ENCODE measurements around the gene CHMP4A. TPM values are rescaled to one million over a fixed set of nuclear protein-coding genes. Genes with fewer than 3 reads are reported as not detected.

The CHMP4A gene
- 37.2 and 42.5 TPM in 2 replicates for total RNA-seq

GRCh38 chr14:24212924-24213865, at the start of gene CHMP4A:
Gene CHMP4A, minus strand, starts transcription at chr14:24213488. Its CDS starts 49 bp downstream, at chr14:24213439.

GRCh38 chr14:24232645-24233537, 19.6 kb upstream of the CHMP4A start, which contains the start of gene GMPR2:
Gene GMPR2, plus strand, starts transcription at chr14:24232929. Its CDS starts 325 bp downstream, at chr14:24233254.

GRCh38 chr14:24232121-24232644, 18.9 kb upstream of the CHMP4A start, which contains the start of gene NEDD8:
Gene NEDD8, minus strand, starts transcription at chr14:24232367. Its CDS starts 100 bp downstream, at chr14:24232267.

GRCh38 chr14:24215495-24216344, 2.4 kb upstream of the CHMP4A start, which contains the start of gene MDP1:
Gene MDP1, minus strand, starts transcription at chr14:24216066. Its CDS starts 111 bp downstream, at chr14:24215955.

GRCh38 chr14:24195186-24196070, 17.9 kb downstream of the CHMP4A start, which contains the start of gene TM9SF1:
Gene TM9SF1, minus strand, starts transcription at chr14:24195441. Its CDS starts 422 bp downstream, at chr14:24195019.

GRCh38 chr14:24188251-24189058, 24.8 kb downstream of the CHMP4A start, which contains the start of gene IPO4:
Gene IPO4, minus strand, starts transcription at chr14:24188816. Its CDS starts 29 bp downstream, at chr14:24188787.

GRCh38 chr14:24171422-24172260, 41.6 kb downstream of the CHMP4A start, which contains the start of gene REC8:
Gene REC8, plus strand, starts transcription at chr14:24172080. Its CDS starts 473 bp downstream, at chr14:24172553.

GRCh38 chr14:24160850-24161804, 52.2 kb downstream of the CHMP4A start, which contains the start of gene IRF9:
Gene IRF9, plus strand, starts transcription at chr14:24161265. Its CDS starts 880 bp downstream, at chr14:24162145.

Other genes starting within 250 kb of the CHMP4A start
- 10.7 and 14.2 TPM in 2 replicates for gene DHRS4L2, start 224.6 kb downstream of the CHMP4A start, total RNA-seq
- gene CARMIL3, start 161.5 kb downstream of the CHMP4A start, total RNA-seq, result 0.64 TPM in 1 of 2 replicates, not detected in the other
- not detected in 2 replicates for gene CPNE6, start 141.9 kb downstream of the CHMP4A start, total RNA-seq
- gene PCK2, start 119.2 kb downstream of the CHMP4A start, total RNA-seq, result 19.4 and 71.2 TPM in 2 replicates
- gene DCAF11, start 98.7 kb downstream of the CHMP4A start, total RNA-seq, result 21.0 and 34.9 TPM in 2 replicates
- 1.0 and 3.0 TPM in 2 replicates for gene NRL, start 98.5 kb downstream of the CHMP4A start, total RNA-seq
- gene FITM1, start 82.8 kb downstream of the CHMP4A start, total RNA-seq, result 0.80 TPM in 1 of 2 replicates, not detected in the other
- 145 and 188 TPM in 2 replicates for gene PSME1, start 77.3 kb downstream of the CHMP4A start, total RNA-seq
- gene EMC9, start 71.9 kb downstream of the CHMP4A start, total RNA-seq, result 25.0 and 26.4 TPM in 2 replicates
- gene PSME2, start 66.9 kb downstream of the CHMP4A start, total RNA-seq, result 28.7 and 159 TPM in 2 replicates
- 37.0 and 77.7 TPM in 2 replicates for gene RNF31, start 66.0 kb downstream of the CHMP4A start, total RNA-seq
- gene IRF9, start 52.2 kb downstream of the CHMP4A start, total RNA-seq, result 44.6 and 54.7 TPM in 2 replicates
- gene REC8, start 41.4 kb downstream of the CHMP4A start, total RNA-seq, result 2.2 and 28.7 TPM in 2 replicates
- 24.0 and 41.4 TPM in 2 replicates for gene IPO4, start 24.7 kb downstream of the CHMP4A start, total RNA-seq
- 67.5 and 79.2 TPM in 2 replicates for gene TM9SF1, start 18.0 kb downstream of the CHMP4A start, total RNA-seq
- 0.13 TPM in 1 of 2 replicates, not detected in the other for gene TSSK4, start 7.8 kb downstream of the CHMP4A start, total RNA-seq
- 18.0 and 22.0 TPM in 2 replicates for gene MDP1, start 2.6 kb upstream of the CHMP4A start, total RNA-seq
- 189 and 190 TPM in 2 replicates for gene NEDD8, start 18.9 kb upstream of the CHMP4A start, total RNA-seq
- gene GMPR2, start 19.4 kb upstream of the CHMP4A start, total RNA-seq, result 60.1 and 72.7 TPM in 2 replicates
- gene TINF2, start 29.1 kb upstream of the CHMP4A start, total RNA-seq, result 47.3 and 57.3 TPM in 2 replicates
- gene TGM1, start 49.7 kb upstream of the CHMP4A start, total RNA-seq, result 0.52 and 1.8 TPM in 2 replicates
- 19.6 and 28.6 TPM in 2 replicates for gene RABGGTA, start 58.1 kb upstream of the CHMP4A start, total RNA-seq
- 17.3 and 21.1 TPM in 2 replicates for gene DHRS1, start 86.3 kb upstream of the CHMP4A start, total RNA-seq
- 18.2 and 18.6 TPM in 2 replicates for gene NOP9, start 86.4 kb upstream of the CHMP4A start, total RNA-seq
- 0.16 and 1.9 TPM in 2 replicates for gene CIDEB, start 94.5 kb upstream of the CHMP4A start, total RNA-seq
- gene LTB4R2, start 96.7 kb upstream of the CHMP4A start, total RNA-seq, result 1.2 and 2.3 TPM in 2 replicates
- 0.91 and 2.1 TPM in 2 replicates for gene LTB4R, start 98.0 kb upstream of the CHMP4A start, total RNA-seq
- gene ADCY4, start 121.6 kb upstream of the CHMP4A start, total RNA-seq, result 0.39 and 0.88 TPM in 2 replicates
- 0.65 TPM in 1 of 2 replicates, not detected in the other for gene RIPK3, start 126.5 kb upstream of the CHMP4A start, total RNA-seq
- 36.1 and 111 TPM in 2 replicates for gene NFATC4, start 154.7 kb upstream of the CHMP4A start, total RNA-seq
- 9.7 and 33.2 TPM in 2 replicates for gene NYNRIN, start 185.5 kb upstream of the CHMP4A start, total RNA-seq
- gene CBLN3, start 216.2 kb upstream of the CHMP4A start, total RNA-seq, result 1.6 and 5.3 TPM in 2 replicates
- 33.4 TPM in 2 replicates for gene KHNYN, start 216.5 kb upstream of the CHMP4A start, total RNA-seq
- gene SDR39U1, start 229.3 kb upstream of the CHMP4A start, total RNA-seq, result 17.5 and 25.7 TPM in 2 replicates